Hepatocyte (in vitro differentiated cells): ENCODE results near the gene SPOCK3.

Experiments used
- CTCF ChIP-seq: fragments of 200-600 bp; sonication (generic); IDR thresholded peaks from 2 replicates; pipeline ENCODE4 v1.5.1; 2016; ENCODE audit warnings: antibody characterized with exemption, mild to moderate bottlenecking; ENCODE audit not compliant: poor library complexity
- EZH2 ChIP-seq: fragments of 200-600 bp; sonication (generic); IDR thresholded peaks from 2 replicates; pipeline ENCODE4 v1.6.1; 2016; ENCODE audit warnings: antibody characterized with exemption, mild to moderate bottlenecking, borderline replicate concordance
- EZH2phosphoT487 ChIP-seq: fragments of 200-600 bp; sonication (generic); IDR thresholded peaks from one replicate; pipeline ENCODE4 v1.6.1; 2018; ENCODE audit warnings: antibody characterized with exemption, mild to moderate bottlenecking, low read depth, moderate library complexity; ENCODE audit not compliant: unreplicated experiment, severe bottlenecking

- TF ChIP-seq CTCF (no peak), EZH2 (no peak), EZH2phosphoT487 (no peak)
Observed at GRCh38 chr4:166838975-166839614, 395.2 kb downstream of the SPOCK3 start.
